HFFc6 (cell line): ENCODE measurements around the gene DNTT. TPM values are rescaled to one million over a fixed set of nuclear protein-coding genes. Genes with fewer than 3 reads are reported as not detected.

Source experiments
- DNase-seq: peaks from one replicate; pipeline ENCODE4 v3.0.0-alpha.2; 2018
- H3K27ac Mint-ChIP-seq: 2 replicates; pipeline ENCODE4 v1.8.0; 2020; ENCODE audit warnings: mild to moderate bottlenecking, mixed read lengths
- H3K27me3 Mint-ChIP-seq: 2 replicates; pipeline ENCODE4 v1.8.0; 2021; ENCODE audit warnings: mild to moderate bottlenecking, moderate library complexity, mixed read lengths; ENCODE audit not compliant: insufficient read depth
- H3K36me3 Mint-ChIP-seq: 2 replicates; pipeline ENCODE4 v1.8.0; 2021; ENCODE audit warnings: low read depth, mixed read lengths
- H3K4me1 Mint-ChIP-seq: 2 replicates; pipeline ENCODE4 v1.8.0; 2020; ENCODE audit warnings: low read depth, mixed read lengths
- H3K4me3 Mint-ChIP-seq: 2 replicates; pipeline ENCODE4 v1.8.0; 2020; ENCODE audit warnings: mild to moderate bottlenecking, moderate library complexity, mixed read lengths
- H3K9me3 Mint-ChIP-seq: 2 replicates; pipeline ENCODE4 v1.8.0; 2020; ENCODE audit warnings: mild to moderate bottlenecking, mixed read lengths
- total RNA-seq, 6 experiments: library from RNA; stranded (reverse); fragmentation: NEBNext Ultra II Directional; extraction: Animal tissue kit (Norgen Biotek cat#: 25700); gene quantifications; 2 replicates in 1 of 6; 3 replicates in 5 of 6; pipeline ENCODE4 v1.2.3, GENCODE V29; 2021
- TF ChIP-seq, protein P1 (sequence below): fragments of 200-600 bp; sonication (generic); IDR thresholded peaks from 2 replicates; pipeline ENCODE4 v1.5.0; 2021; ENCODE audit warnings: antibody characterized with exemption, mild to moderate bottlenecking

Gene DNTT
- total RNA-seq, 6 experiments from 2014 or later: not detected

DNA sequence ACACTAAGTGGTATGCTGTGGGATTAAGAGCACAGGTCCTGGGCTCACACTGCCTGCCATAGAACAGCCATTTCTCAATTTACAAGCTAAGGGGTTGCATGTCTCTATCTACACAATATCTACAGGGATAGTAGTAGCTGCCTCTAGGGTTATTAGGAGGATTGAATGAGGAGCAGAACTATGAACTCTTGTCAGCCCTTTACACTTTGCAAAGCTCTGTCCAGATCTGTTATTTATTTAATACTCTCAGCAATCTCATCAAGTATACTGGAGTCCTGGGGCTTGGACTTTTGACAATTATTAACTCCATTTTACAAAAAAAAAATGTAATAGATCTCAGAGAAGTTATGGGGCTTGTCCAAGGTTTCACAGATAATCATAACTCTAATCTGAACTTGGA is 47.8 kb downstream of the DNTT start:
- H3K9me3 Mint-ChIP-seq: no peaks in the 10 kb centered on the region
- DNase-seq: no peak
- H3K27ac Mint-ChIP-seq: no peak overlapping the region
- no peak overlapping the region for H3K4me3 Mint-ChIP-seq
- peaks cover 12% of the 10 kb centered on the region for H3K27me3 Mint-ChIP-seq
- TF ChIP-seq, protein P1, sequence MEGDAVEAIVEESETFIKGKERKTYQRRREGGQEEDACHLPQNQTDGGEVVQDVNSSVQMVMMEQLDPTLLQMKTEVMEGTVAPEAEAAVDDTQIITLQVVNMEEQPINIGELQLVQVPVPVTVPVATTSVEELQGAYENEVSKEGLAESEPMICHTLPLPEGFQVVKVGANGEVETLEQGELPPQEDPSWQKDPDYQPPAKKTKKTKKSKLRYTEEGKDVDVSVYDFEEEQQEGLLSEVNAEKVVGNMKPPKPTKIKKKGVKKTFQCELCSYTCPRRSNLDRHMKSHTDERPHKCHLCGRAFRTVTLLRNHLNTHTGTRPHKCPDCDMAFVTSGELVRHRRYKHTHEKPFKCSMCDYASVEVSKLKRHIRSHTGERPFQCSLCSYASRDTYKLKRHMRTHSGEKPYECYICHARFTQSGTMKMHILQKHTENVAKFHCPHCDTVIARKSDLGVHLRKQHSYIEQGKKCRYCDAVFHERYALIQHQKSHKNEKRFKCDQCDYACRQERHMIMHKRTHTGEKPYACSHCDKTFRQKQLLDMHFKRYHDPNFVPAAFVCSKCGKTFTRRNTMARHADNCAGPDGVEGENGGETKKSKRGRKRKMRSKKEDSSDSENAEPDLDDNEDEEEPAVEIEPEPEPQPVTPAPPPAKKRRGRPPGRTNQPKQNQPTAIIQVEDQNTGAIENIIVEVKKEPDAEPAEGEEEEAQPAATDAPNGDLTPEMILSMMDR: no peak
- no peaks in the 10 kb centered on the region for H3K4me1 Mint-ChIP-seq
- H3K36me3 Mint-ChIP-seq: no peaks in the 10 kb centered on the region

DNA sequence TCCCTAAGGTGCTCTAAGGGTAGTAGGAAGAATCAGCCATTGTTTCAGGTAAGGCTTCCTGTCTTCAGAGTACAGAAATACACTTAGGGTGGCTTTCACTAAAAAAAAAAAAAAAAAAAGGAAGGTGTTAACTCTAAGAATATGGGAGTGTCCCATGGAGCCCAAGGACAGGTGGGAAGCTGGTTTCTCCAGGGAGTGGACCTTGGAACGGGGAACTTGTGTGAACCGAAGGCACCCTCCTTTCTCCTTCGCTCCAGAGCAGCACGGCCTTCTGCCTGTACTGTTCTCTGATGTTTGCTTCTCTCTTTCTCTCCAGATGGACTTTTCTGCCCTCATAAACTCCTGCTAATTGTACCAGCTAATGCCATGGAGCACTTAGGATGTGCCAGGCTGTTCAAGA is 48.3 kb downstream of the DNTT start:
- H3K27me3 Mint-ChIP-seq: peaks cover 17% of the 10 kb centered on the region
- DNase-seq: no peak
- H3K4me3 Mint-ChIP-seq: no peak overlapping the region
- H3K27ac Mint-ChIP-seq: no peak overlapping the region
- H3K4me1 Mint-ChIP-seq: no peaks in the 10 kb centered on the region
- H3K36me3 Mint-ChIP-seq: no peaks in the 10 kb centered on the region
- TF ChIP-seq, protein P1: no peak
- H3K9me3 Mint-ChIP-seq: no peaks in the 10 kb centered on the region

DNA sequence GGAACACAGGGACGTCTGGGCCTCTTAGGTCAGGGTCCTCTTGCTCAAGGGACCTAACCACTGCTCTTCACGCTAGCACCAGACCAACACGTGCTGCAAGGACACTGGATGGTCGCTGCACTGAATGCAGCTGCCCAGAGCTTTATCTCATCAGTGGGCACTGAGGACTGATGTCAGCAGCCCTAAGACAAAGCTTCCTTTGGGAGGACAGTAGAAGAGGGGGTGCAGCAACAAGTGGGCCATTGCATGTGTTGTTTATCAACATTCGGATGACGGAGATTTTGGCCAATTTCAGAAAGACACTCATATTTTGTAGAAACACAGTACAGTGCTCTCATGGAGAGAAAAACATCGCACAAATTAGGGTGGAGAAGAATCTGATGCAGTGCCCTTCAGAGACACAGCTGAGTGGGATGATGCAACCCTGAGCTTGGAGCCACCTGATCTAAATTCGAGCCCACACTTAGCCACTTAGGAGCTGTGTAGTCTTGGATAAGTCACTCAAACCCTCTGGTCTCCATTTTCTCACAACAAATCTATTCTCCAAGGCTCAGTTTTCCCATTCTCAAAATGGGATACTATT is 52.9 kb downstream of the DNTT start:
- Mint-ChIP-seq H3K27me3 (peaks cover 28% of the 10 kb centered on the region), H3K27ac (no peak overlapping the region), H3K4me3 (no peak overlapping the region), H3K4me1 (no peaks in the 10 kb centered on the region), H3K36me3 (no peaks in the 10 kb centered on the region), H3K9me3 (no peaks in the 10 kb centered on the region)
- TF ChIP-seq, protein P1: no peak
- no peak for DNase-seq

DNA sequence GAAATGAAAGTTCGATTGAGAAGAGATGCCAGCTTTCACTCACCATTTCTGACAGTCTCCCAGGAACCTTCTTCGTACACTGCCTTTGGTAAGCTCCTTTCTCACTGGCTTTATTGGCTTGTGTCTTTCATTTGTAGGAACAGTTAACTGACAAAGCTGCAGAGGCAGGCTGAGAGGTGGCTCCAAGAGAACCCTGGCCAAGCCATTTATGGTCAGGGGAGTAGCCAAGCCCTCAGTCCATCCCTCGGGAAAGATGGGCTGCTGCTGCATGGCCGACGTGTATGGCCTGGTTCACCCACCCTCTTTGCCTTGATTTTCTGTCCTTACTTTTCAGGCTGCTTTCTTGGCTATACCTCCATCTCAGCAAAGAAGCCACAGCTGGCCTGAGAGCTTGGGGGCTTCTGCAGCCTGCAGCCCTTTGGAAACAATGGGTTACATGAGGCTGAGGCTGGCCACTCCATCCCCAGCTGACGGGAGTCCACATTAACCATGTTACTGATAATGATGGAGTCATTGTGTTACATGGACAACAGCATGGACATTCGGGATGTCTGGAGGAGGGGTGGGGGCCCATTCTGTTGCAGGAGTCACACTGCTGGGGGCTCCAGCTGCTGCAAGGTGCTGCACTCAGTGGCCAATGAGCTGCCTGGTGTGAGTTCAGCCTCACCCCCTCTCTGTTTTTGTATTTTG is 54.8 kb downstream of the DNTT start, which contains the start of gene OPALIN:
Gene OPALIN, minus strand, starts transcription at position 152 of the 690 bp plus-strand sequence. Its CDS starts 106 bp downstream, at position 46.
- TF ChIP-seq, protein P1: no peak
- Mint-ChIP-seq H3K4me1 (no peaks in the 10 kb centered on the region), H3K4me3 (no peak within 1 kb of the TSS), H3K9me3 (no peaks in the 10 kb centered on the region), H3K27ac (no peak within 1 kb of the TSS), H3K27me3 (peaks cover 36% of the 10 kb centered on the region), H3K36me3 (no peaks in the 10 kb centered on the region)
- no peak for DNase-seq

DNA sequence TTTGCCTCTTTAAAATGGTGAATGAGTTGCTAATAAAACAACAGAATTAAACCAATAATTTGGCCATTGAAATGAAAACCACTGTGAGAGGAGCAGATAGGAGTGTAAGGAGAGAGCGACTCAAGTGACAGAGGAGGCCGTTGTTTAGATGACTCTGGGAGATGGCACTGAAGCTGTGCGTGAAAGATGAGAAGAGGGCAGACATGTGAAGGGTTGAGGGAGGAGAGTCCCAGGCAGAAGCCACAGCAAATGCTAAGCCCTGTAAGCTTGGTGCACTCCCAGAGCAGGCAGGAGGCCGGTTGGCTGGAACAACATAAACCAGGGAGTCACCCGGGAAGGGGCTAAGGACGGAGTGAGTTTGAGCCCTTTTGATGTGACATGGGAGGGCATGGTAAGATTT is 55.4 kb downstream of the DNTT start:
- Mint-ChIP-seq H3K4me3 (no peak overlapping the region), H3K4me1 (no peaks in the 10 kb centered on the region), H3K9me3 (no peaks in the 10 kb centered on the region), H3K27ac (no peak overlapping the region), H3K27me3 (peaks cover 40% of the 10 kb centered on the region), H3K36me3 (no peaks in the 10 kb centered on the region)
- no peak for DNase-seq
- TF ChIP-seq, protein P1: no peak
